HepG2 (cell line): Measurements from ENCODE around the gene STIP1. TPM values are rescaled to one million over a fixed set of nuclear protein-coding genes. Genes with fewer than 3 reads are reported as not detected.

Source experiments
- ATAC-seq: fragments of 200-7000 bp; cut with Tn5 transposase; 3 replicates; pipeline ENCODE4 v1.9.1; 2020; ENCODE audit warnings: mild to moderate bottlenecking, moderate library complexity
- BruUV-seq: library from RNA; stranded (reverse); fragments of 400-500 nt; replicated peaks from 2 replicates; lab custom pipeline; 2021; lab: Mats Ljungman, UMichigan
- CTCF ChIA-PET: fragments of 300-600 bp; formaldehyde crosslinking; extraction: SDS; loops from one replicate; lab custom pipeline; 2021; ENCODE audit warnings: low total read pairs, inconsistent platforms, low intra/inter-chr PET ratio; lab: Yijun Ruan, JAX
- POLR2A ChIA-PET: fragments of 350-600 bp; sonication (Branson Sonifier 250); formaldehyde crosslinking; loops from one replicate; lab custom pipeline; 2020; ENCODE audit warnings: antibody characterized with exemption, inconsistent platforms; lab: Yijun Ruan, JAX
- DNase-seq: peaks from one replicate; pipeline ENCODE4 v3.0.0-alpha.2; 2015; ENCODE audit warnings: low spot score
- FAIRE-seq: peaks from 3 replicates; lab custom pipeline; 2011; peaks lifted over from hg19 to GRCh38; lab: Jason Lieb, UNC
- H2AFZ ChIP-seq: one replicate; pipeline ENCODE4 v1.6.1; 2011; ENCODE audit warnings: low read length, inconsistent platforms
- H3K27ac ChIP-seq: fragments of 300-600 bp; 3 replicates; pipeline ENCODE4 v1.8.0; 2011; ENCODE audit warnings: mixed run types, mild to moderate bottlenecking, mixed read lengths, low read length, inconsistent platforms; ENCODE audit not compliant: insufficient read depth; ENCODE audit errors: extremely low read length
- H3K27me3 ChIP-seq, 2 experiments: fragments of 200-600 bp in 1 of 2; 2 replicates in 1 of 2; 3 replicates in 1 of 2; pipeline versions ENCODE4 v1.6.0 to v1.8.0; 2011; ENCODE audit warnings: low read length in 2 of 2, mild to moderate bottlenecking in 2 of 2, moderate library complexity in 2 of 2, inconsistent platforms in 1 of 2; ENCODE audit not compliant: insufficient read depth in 2 of 2, control insufficient read depth in 1 of 2
- H3K36me3 ChIP-seq, 2 experiments: fragments of 200-600 bp in 1 of 2; replicated peaks in 1 of 2; 2 replicates in 1 of 2; 3 replicates in 1 of 2; pipeline versions ENCODE4 v1.5.1 to v1.8.0; 2011; ENCODE audit warnings: low read length in 2 of 2, inconsistent platforms in 1 of 2; ENCODE audit not compliant: insufficient read depth in 2 of 2, control insufficient read depth in 1 of 2
- H3K4me1 ChIP-seq: 2 replicates; pipeline ENCODE4 v1.5.1; 2012; ENCODE audit warnings: low read length, inconsistent platforms; ENCODE audit not compliant: insufficient read depth
- H3K4me2 ChIP-seq: 2 replicates; pipeline ENCODE4 v1.6.0; 2011; ENCODE audit warnings: low read depth, low read length, inconsistent platforms
- H3K4me3 ChIP-seq, 3 experiments: fragments of 200-600 bp in 1 of 3; sonication (generic), shearing (Covaris generic) in 1 of 3; replicated peaks in 1 of 3; 2 replicates each; pipeline ENCODE4 v1.5.1; 2011 to 2016; ENCODE audit warnings: low read length in 3 of 3, inconsistent platforms in 2 of 3, low read depth in 2 of 3, mild to moderate bottlenecking in 2 of 3, control low read depth in 1 of 3, mixed read lengths in 1 of 3; ENCODE audit not compliant: insufficient read depth in 1 of 3
- H3K79me2 ChIP-seq: one replicate; pipeline ENCODE4 v1.6.1; 2011; ENCODE audit warnings: low read length, inconsistent platforms; ENCODE audit not compliant: insufficient read depth
- H3K9ac ChIP-seq: 2 replicates; pipeline ENCODE4 v1.6.0; 2011; ENCODE audit warnings: mild to moderate bottlenecking, low read depth, low read length, inconsistent platforms; ENCODE audit not compliant: insufficient read depth
- H3K9me3 ChIP-seq: 2 replicates; pipeline ENCODE4 v1.5.1; 2012; ENCODE audit warnings: mild to moderate bottlenecking, low read length
- H4K20me1 ChIP-seq: 2 replicates; pipeline ENCODE4 v1.6.0; 2011; ENCODE audit warnings: inconsistent platforms, mild to moderate bottlenecking, low read length, moderate library complexity; ENCODE audit not compliant: insufficient read depth
- ARNT2 ChIP-seq: sonication (generic); formaldehyde crosslinking; IDR thresholded peaks from 2 replicates; pipeline ENCODE4 v1.8.0; 2022; ENCODE audit warnings: mild to moderate bottlenecking, low read depth, missing genetic modification reagents, moderate library complexity
- HDAC6 ChIP-seq: fragments of 200-600 bp; sonication (generic); IDR thresholded peaks from 2 replicates; pipeline ENCODE4 v1.7.0; 2017; ENCODE audit warnings: mild to moderate bottlenecking, antibody characterized with exemption, low read length, low read depth
- NCOA2 ChIP-seq: sonication (generic); formaldehyde crosslinking; IDR thresholded peaks from 2 replicates; pipeline ENCODE4 v1.8.0; 2022; ENCODE audit warnings: inconsistent platforms
- NCOA5 ChIP-seq: sonication (generic); formaldehyde crosslinking; IDR thresholded peaks from 2 replicates; pipeline ENCODE4 v1.4.0; 2020; ENCODE audit warnings: missing genetic modification reagents
- ZBTB7B ChIP-seq: sonication (generic); formaldehyde crosslinking; IDR thresholded peaks from 2 replicates; pipeline ENCODE4 v1.4.0; 2020; ENCODE audit warnings: missing genetic modification reagents
- ZNF609 ChIP-seq: sonication (generic); formaldehyde crosslinking; IDR thresholded peaks from 2 replicates; pipeline ENCODE4 v1.4.0; 2020; ENCODE audit warnings: mild to moderate bottlenecking, missing genetic modification reagents, borderline replicate concordance
- ZNF678 ChIP-seq: sonication (generic); formaldehyde crosslinking; IDR thresholded peaks from 2 replicates; pipeline ENCODE4 v1.4.0; 2020; ENCODE audit warnings: mild to moderate bottlenecking, missing genetic modification reagents
- ZNF776 ChIP-seq: sonication (generic); formaldehyde crosslinking; IDR thresholded peaks from 2 replicates; pipeline ENCODE4 v1.4.0; 2020; ENCODE audit warnings: mild to moderate bottlenecking, missing genetic modification reagents
- ZNF777 ChIP-seq: sonication (generic); formaldehyde crosslinking; IDR thresholded peaks from 2 replicates; pipeline ENCODE4 v1.4.0; 2020; ENCODE audit warnings: missing genetic modification reagents
- WGBS: methylation state at CpG from one replicate; pipeline ENCODE4 v1.1.6; 2017; ENCODE audit warnings: low lambda C conversion rate; 5-methylcytosine and 5-hydroxymethylcytosine counted together
- in situ Hi-C: cut with HindIII; loops from 2 replicates; pipeline ENCODE4 v1.10.0; 2017; ENCODE audit warnings: low pct_unique_long_range_greater_than_20kb; ENCODE audit not compliant: extremely low pct_ligation_motif_present
- intact Hi-C: fragments of 100-400 bp; cut with micrococcal nuclease; formaldehyde crosslinking; loops from one replicate; pipeline ENCODE4 v1.10.0; 2022; ENCODE audit not compliant: unreplicated experiment
- polyA plus RNA-seq, 8 experiments: library from polyadenylated mRNA; depleted of rRNA in 3 of 8; stranded (reverse) in 7 of 8; unstranded in 1 of 8; fragments of >200 nt; fragmentation: Illumina TruSeq in 4 of 8; extraction: Trizol in 4 of 8; gene quantifications; 2 replicates each; pipeline versions ENCODE4 v1.2.1 to v1.2.3, GENCODE V29; 2011 to 2016; ENCODE audit warnings: low read depth in 4 of 8, missing spikeins in 1 of 8, mixed read lengths in 1 of 8; ENCODE audit not compliant: insufficient read depth in 1 of 8
- total RNA-seq, 5 experiments: library from RNA; depleted of rRNA; stranded (reverse); fragments of >200 nt; fragmentation: Illumina TruSeq; extraction: Trizol; gene quantifications; 2 replicates each; pipeline ENCODE4 v1.2.3, GENCODE V29; 2016; ENCODE audit warnings: low read depth in 1 of 5
- TF ChIP-seq, protein P1 (sequence below): sonication (generic); formaldehyde crosslinking; IDR thresholded peaks from 2 replicates; pipeline ENCODE4 v1.4.0; 2020; ENCODE audit warnings: mild to moderate bottlenecking, missing genetic modification reagents

The STIP1 gene
- total and polyA plus RNA-seq, 2 of the 13 experiments (the other 11 are each of a cell fraction or from before 2014, with no cell fraction given): 81.1 to 217 TPM

- POLR2A ChIA-PET: interaction anchor here (1.6 to 1.8 kb wide), 2 partner anchors 8 to 12 kb away, joined by 6 to 7 read pairs; partner anchors contain the start of genes NUDT22 and TRPT1
- ATAC-seq: peak; percentile 8; the same call in 2 of the 3 replicates
- H3K4me2 ChIP-seq: peak within 1 kb of the TSS; percentile 76
- in situ Hi-C loops: no loop called here
- peak within 1 kb of the TSS; percentile 60 to 80 (median 76) for H3K4me3 ChIP-seq
- H3K27ac ChIP-seq: peak within 1 kb of the TSS; percentile 43
- H3K36me3 ChIP-seq: no peaks in the 10 kb centered on the region; a peak in 1 of 5 replicates
- no peak for DNase-seq
- no peaks in the 10 kb centered on the region for H4K20me1 ChIP-seq
- no peaks in the 10 kb centered on the region for H3K27me3 ChIP-seq
- no peak for FAIRE-seq
- H3K9ac ChIP-seq: peak within 1 kb of the TSS; percentile 68
- intact Hi-C loops: no loop called here
- CTCF ChIA-PET: no interaction called here
- H2AFZ ChIP-seq: no peak within 1 kb of the TSS
- H3K9me3 ChIP-seq: no peaks in the 10 kb centered on the region
- peaks cover 74% of the 10 kb centered on the region for H3K4me1 ChIP-seq
- 12% methylated on average over 12 of the region's 62 CpGs for WGBS
- BruUV-seq: no TSS peak
- peaks cover 3% of the 10 kb centered on the region for H3K79me2 ChIP-seq
- TF ChIP-seq ZNF776 (CRISPR knock-in tag): no peak
- no peak for TF ChIP-seq NCOA2
- peak; percentile 59; the same call in 1 of the 2 replicates for TF ChIP-seq ARNT2
- TF ChIP-seq ZBTB7B (CRISPR knock-in tag): 0 out of 2 replicates have a peak, but pooled peaks have one; percentile 19
- no peak for TF ChIP-seq HDAC6
- no peak for TF ChIP-seq NCOA5
- TF ChIP-seq, protein P1, sequence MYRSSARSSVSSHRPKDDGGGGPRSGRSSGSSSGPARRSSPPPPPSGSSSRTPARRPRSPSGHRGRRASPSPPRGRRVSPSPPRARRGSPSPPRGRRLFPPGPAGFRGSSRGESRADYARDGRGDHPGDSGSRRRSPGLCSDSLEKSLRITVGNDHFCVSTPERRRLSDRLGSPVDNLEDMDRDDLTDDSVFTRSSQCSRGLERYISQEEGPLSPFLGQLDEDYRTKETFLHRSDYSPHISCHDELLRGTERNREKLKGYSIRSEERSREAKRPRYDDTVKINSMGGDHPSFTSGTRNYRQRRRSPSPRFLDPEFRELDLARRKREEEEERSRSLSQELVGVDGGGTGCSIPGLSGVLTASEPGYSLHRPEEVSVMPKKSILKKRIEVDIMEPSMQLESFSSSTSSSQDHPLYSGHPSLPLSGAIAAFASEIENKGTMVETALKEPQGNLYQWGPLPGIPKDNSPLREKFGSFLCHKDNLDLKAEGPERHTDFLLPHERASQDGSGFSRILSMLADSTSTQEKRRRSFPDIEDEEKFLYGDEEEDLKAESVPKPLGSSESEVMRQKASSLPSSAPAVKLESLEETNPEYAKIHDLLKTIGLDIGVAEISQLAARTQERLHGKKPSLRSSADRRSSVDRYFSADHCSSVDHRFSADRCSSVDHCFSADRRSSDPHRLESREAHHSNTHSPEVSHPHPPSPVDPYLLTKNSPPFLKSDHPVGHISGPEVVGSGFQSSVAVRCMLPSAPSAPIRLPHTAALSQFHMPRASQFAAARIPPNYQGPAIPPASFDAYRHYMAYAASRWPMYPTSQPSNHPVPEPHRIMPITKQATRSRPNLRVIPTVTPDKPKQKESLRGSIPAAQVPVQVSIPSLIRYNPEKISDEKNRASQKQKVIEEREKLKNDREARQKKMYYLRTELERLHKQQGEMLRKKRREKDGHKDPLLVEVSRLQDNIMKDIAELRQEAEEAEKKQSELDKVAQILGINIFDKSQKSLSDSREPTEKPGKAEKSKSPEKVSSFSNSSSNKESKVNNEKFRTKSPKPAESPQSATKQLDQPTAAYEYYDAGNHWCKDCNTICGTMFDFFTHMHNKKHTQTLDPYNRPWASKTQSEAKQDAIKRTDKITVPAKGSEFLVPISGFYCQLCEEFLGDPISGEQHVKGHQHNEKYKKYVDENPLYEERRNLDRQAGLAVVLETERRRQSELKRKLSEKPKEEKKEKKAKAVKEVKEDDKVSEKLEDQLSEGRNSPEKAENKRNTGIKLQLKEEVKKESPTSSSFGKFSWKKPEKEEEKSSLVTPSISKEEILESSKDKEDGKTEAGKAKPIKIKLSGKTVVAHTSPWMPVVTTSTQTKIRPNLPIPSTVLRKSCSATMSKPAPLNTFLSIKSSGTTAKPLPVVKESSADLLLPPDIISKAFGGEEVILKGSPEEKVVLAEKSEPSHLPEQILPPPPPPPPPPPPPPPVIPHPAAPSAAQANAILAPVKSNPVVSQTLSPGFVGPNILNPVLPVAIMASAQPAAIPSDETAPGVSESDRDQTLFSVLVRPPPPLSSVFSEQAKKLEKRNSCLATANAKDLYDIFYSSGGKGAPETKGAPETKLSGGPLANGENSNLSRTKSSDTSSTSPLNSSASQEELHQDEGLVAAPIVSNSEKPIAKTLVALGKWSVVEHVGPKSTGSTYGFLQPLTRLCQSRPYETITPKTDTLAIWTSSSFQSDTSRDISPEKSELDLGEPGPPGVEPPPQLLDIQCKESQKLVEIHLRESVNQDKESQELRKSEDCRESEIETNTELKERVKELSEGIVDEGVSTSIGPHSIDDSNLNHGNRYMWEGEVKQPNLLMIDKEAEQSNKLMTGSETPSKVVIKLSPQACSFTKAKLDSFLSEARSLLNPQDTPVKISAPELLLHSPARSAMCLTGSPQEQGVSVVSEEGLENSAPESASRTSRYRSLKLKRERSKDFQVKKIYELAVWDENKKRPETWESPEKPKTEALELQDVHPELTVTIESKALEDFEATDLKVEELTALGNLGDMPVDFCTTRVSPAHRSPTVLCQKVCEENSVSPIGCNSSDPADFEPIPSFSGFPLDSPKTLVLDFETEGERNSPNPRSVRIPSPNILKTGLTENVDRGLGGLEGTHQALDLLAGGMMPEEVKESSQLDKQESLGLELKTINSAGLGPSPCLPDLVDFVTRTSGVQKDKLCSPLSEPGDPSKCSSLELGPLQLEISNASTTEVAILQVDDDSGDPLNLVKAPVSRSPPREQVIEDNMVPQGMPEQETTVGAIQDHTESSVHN: no peak
- TF ChIP-seq ZNF678 (CRISPR knock-in tag): no peak
- TF ChIP-seq ZNF777 (CRISPR knock-in tag): no peak; the same call in none of the 2 replicates
- no peak for TF ChIP-seq ZNF609
These were observed 48.1 kb downstream of the STIP1 start, which contains the start of gene VEGFB for GRCh38 chr11:64233913-64234586. TSS of gene VEGFB (plus strand) at chr11:64234584. CDS start at chr11:64234834, 250 bp downstream.
